ENCODE results near the gene PTPRT.

The PTPRT gene

GRCh38 chr20:43032459-43032858 is 157.2 kb downstream of the PTPRT start:
- no peak overlapping the region for H3K4me3 ChIP-seq (ENCODE audit: low read length)
- no peaks in the 10 kb centered on the region for H3K4me1 ChIP-seq (ENCODE audit: control insufficient read depth, insufficient read depth, low read length)
- no peak overlapping the region for H3K27ac ChIP-seq (ENCODE audit: low read depth, low read length)
- H3K27me3 ChIP-seq (ENCODE audit: control insufficient read depth, insufficient read depth, low read length), result no peaks in the 10 kb centered on the region
- H3K9ac ChIP-seq (ENCODE audit: low read length), result no peak overlapping the region
- H3K36me3 ChIP-seq (ENCODE audit: control insufficient read depth, insufficient read depth, low read length), result no peaks in the 10 kb centered on the region

GRCh38 chr20:43029176-43029575 is 160.5 kb downstream of the PTPRT start:
- Histone ChIP-seq H3K27ac (ENCODE audit: low read depth, low read length) (no peak overlapping the region), H3K27me3 (ENCODE audit: control insufficient read depth, insufficient read depth, low read length) (no peaks in the 10 kb centered on the region), H3K36me3 (ENCODE audit: control insufficient read depth, insufficient read depth, low read length) (no peaks in the 10 kb centered on the region), H3K4me3 (ENCODE audit: low read length) (no peak overlapping the region), H3K4me1 (ENCODE audit: control insufficient read depth, insufficient read depth, low read length) (no peaks in the 10 kb centered on the region), H3K9ac (ENCODE audit: low read length) (no peak overlapping the region)

GRCh38 chr20:43028470-43028869 is 161.2 kb downstream of the PTPRT start:
- Histone ChIP-seq H3K27me3 (ENCODE audit: control insufficient read depth, insufficient read depth, low read length) (no peaks in the 10 kb centered on the region), H3K4me1 (ENCODE audit: control insufficient read depth, insufficient read depth, low read length) (no peaks in the 10 kb centered on the region), H3K36me3 (ENCODE audit: control insufficient read depth, insufficient read depth, low read length) (no peaks in the 10 kb centered on the region), H3K9ac (ENCODE audit: low read length) (no peak overlapping the region), H3K4me3 (ENCODE audit: low read length) (no peak overlapping the region), H3K27ac (ENCODE audit: low read depth, low read length) (no peak overlapping the region)

GRCh38 chr20:43023836-43024235 is 165.9 kb downstream of the PTPRT start:
- Histone ChIP-seq H3K36me3 (ENCODE audit: control insufficient read depth, insufficient read depth, low read length) (no peaks in the 10 kb centered on the region), H3K9ac (ENCODE audit: low read length) (no peak overlapping the region), H3K27ac (ENCODE audit: low read depth, low read length) (no peak overlapping the region), H3K27me3 (ENCODE audit: control insufficient read depth, insufficient read depth, low read length) (no peaks in the 10 kb centered on the region), H3K4me1 (ENCODE audit: control insufficient read depth, insufficient read depth, low read length) (no peaks in the 10 kb centered on the region), H3K4me3 (ENCODE audit: low read length) (no peak overlapping the region)

GRCh38 chr20:43022568-43022967 is 167.1 kb downstream of the PTPRT start:
- Histone ChIP-seq H3K9ac (ENCODE audit: low read length) (no peak overlapping the region), H3K27ac (ENCODE audit: low read depth, low read length) (no peak overlapping the region), H3K36me3 (ENCODE audit: control insufficient read depth, insufficient read depth, low read length) (no peaks in the 10 kb centered on the region), H3K4me1 (ENCODE audit: control insufficient read depth, insufficient read depth, low read length) (no peaks in the 10 kb centered on the region), H3K27me3 (ENCODE audit: control insufficient read depth, insufficient read depth, low read length) (no peaks in the 10 kb centered on the region), H3K4me3 (ENCODE audit: low read length) (no peak overlapping the region)

GRCh38 chr20:43022081-43022480 is 167.6 kb downstream of the PTPRT start:
- Histone ChIP-seq H3K4me3 (ENCODE audit: low read length) (no peak overlapping the region), H3K4me1 (ENCODE audit: control insufficient read depth, insufficient read depth, low read length) (no peaks in the 10 kb centered on the region), H3K27me3 (ENCODE audit: control insufficient read depth, insufficient read depth, low read length) (no peaks in the 10 kb centered on the region), H3K36me3 (ENCODE audit: control insufficient read depth, insufficient read depth, low read length) (no peaks in the 10 kb centered on the region), H3K9ac (ENCODE audit: low read length) (no peak overlapping the region), H3K27ac (ENCODE audit: low read depth, low read length) (no peak overlapping the region)

- Histone ChIP-seq H3K27ac (ENCODE audit: low read depth, low read length) (no peak overlapping the region), H3K9ac (ENCODE audit: low read length) (no peak overlapping the region), H3K27me3 (ENCODE audit: control insufficient read depth, insufficient read depth, low read length) (no peaks in the 10 kb centered on the region), H3K36me3 (ENCODE audit: control insufficient read depth, insufficient read depth, low read length) (no peaks in the 10 kb centered on the region), H3K4me3 (ENCODE audit: low read length) (no peak overlapping the region), H3K4me1 (ENCODE audit: control insufficient read depth, insufficient read depth, low read length) (no peaks in the 10 kb centered on the region)
These were observed 172.3 kb downstream of the PTPRT start for GRCh38 chr20:43017241-43018030.

GRCh38 chr20:43016257-43016656 is 173.4 kb downstream of the PTPRT start:
- no peak overlapping the region for H3K4me3 ChIP-seq (ENCODE audit: low read length)
- no peak overlapping the region for H3K9ac ChIP-seq (ENCODE audit: low read length)
- no peaks in the 10 kb centered on the region for H3K4me1 ChIP-seq (ENCODE audit: control insufficient read depth, insufficient read depth, low read length)

GRCh38 chr20:43015566-43015965 is 174.1 kb downstream of the PTPRT start:
- H3K36me3 ChIP-seq (ENCODE audit: control insufficient read depth, insufficient read depth, low read length), result no peaks in the 10 kb centered on the region
- H3K4me1 ChIP-seq (ENCODE audit: control insufficient read depth, insufficient read depth, low read length), result no peaks in the 10 kb centered on the region
- H3K9ac ChIP-seq (ENCODE audit: low read length), result no peak overlapping the region
- H3K27ac ChIP-seq (ENCODE audit: low read depth, low read length), result no peak overlapping the region
- no peak overlapping the region for H3K4me3 ChIP-seq (ENCODE audit: low read length)
- H3K27me3 ChIP-seq (ENCODE audit: control insufficient read depth, insufficient read depth, low read length), result no peaks in the 10 kb centered on the region

More at GRCh38 chr20:43016257-43016656, 173.4 kb downstream of the PTPRT start:
- H3K36me3 ChIP-seq (ENCODE audit: control insufficient read depth, insufficient read depth, low read length), result no peaks in the 10 kb centered on the region
- H3K27me3 ChIP-seq (ENCODE audit: control insufficient read depth, insufficient read depth, low read length), result no peaks in the 10 kb centered on the region
- H3K27ac ChIP-seq (ENCODE audit: low read depth, low read length), result no peak overlapping the region

GRCh38 chr20:43014206-43014605 is 175.5 kb downstream of the PTPRT start:
- Histone ChIP-seq H3K9ac (ENCODE audit: low read length) (no peak overlapping the region), H3K27ac (ENCODE audit: low read depth, low read length) (no peak overlapping the region), H3K4me3 (ENCODE audit: low read length) (no peak overlapping the region), H3K4me1 (ENCODE audit: control insufficient read depth, insufficient read depth, low read length) (no peaks in the 10 kb centered on the region), H3K36me3 (ENCODE audit: control insufficient read depth, insufficient read depth, low read length) (no peaks in the 10 kb centered on the region), H3K27me3 (ENCODE audit: control insufficient read depth, insufficient read depth, low read length) (no peaks in the 10 kb centered on the region)

- no peak overlapping the region for H3K9ac ChIP-seq (ENCODE audit: low read length)
- no peaks in the 10 kb centered on the region for H3K36me3 ChIP-seq (ENCODE audit: control insufficient read depth, insufficient read depth, low read length)
- H3K4me1 ChIP-seq (ENCODE audit: control insufficient read depth, insufficient read depth, low read length), result no peaks in the 10 kb centered on the region
- H3K27me3 ChIP-seq (ENCODE audit: control insufficient read depth, insufficient read depth, low read length), result no peaks in the 10 kb centered on the region
- H3K27ac ChIP-seq (ENCODE audit: low read depth, low read length), result no peak overlapping the region
- H3K4me3 ChIP-seq (ENCODE audit: low read length), result no peak overlapping the region
These were observed 178.2 kb downstream of the PTPRT start for GRCh38 chr20:43011491-43011890.

GRCh38 chr20:43009532-43009931 is 180.2 kb downstream of the PTPRT start:
- H3K27ac ChIP-seq (ENCODE audit: low read depth, low read length), result no peak overlapping the region

GRCh38 chr20:43007525-43007924 is 182.2 kb downstream of the PTPRT start:
- H3K27me3 ChIP-seq (ENCODE audit: control insufficient read depth, insufficient read depth, low read length), result no peaks in the 10 kb centered on the region
- H3K36me3 ChIP-seq (ENCODE audit: control insufficient read depth, insufficient read depth, low read length), result no peaks in the 10 kb centered on the region
- no peak overlapping the region for H3K4me3 ChIP-seq (ENCODE audit: low read length)
- H3K9ac ChIP-seq (ENCODE audit: low read length), result no peak overlapping the region
- no peaks in the 10 kb centered on the region for H3K4me1 ChIP-seq (ENCODE audit: control insufficient read depth, insufficient read depth, low read length)
- H3K27ac ChIP-seq (ENCODE audit: low read depth, low read length), result no peak overlapping the region

More at GRCh38 chr20:43009532-43009931, 180.2 kb downstream of the PTPRT start:
- Histone ChIP-seq H3K4me1 (ENCODE audit: control insufficient read depth, insufficient read depth, low read length) (no peaks in the 10 kb centered on the region), H3K4me3 (ENCODE audit: low read length) (no peak overlapping the region), H3K36me3 (ENCODE audit: control insufficient read depth, insufficient read depth, low read length) (no peaks in the 10 kb centered on the region), H3K27me3 (ENCODE audit: control insufficient read depth, insufficient read depth, low read length) (no peaks in the 10 kb centered on the region), H3K9ac (ENCODE audit: low read length) (no peak overlapping the region)

Measured in rectal smooth muscle tissue (tissue), 1 donor.